Left lobe of liver (tissue), 2 donors: ENCODE measurements around the gene EHD4. TPM values are rescaled to one million over a fixed set of nuclear protein-coding genes. Genes with fewer than 3 reads are reported as not detected.

Experiments used
- ATAC-seq: fragments of 200-7000 bp; cut with Tn5 transposase; one replicate; pipeline ENCODE4 v1.9.1; 2020; ENCODE audit warnings: mild to moderate bottlenecking, moderate library complexity
- DNase-seq: peaks from one replicate; pipeline ENCODE4 v3.0.0-alpha.2; 2020; ENCODE audit warnings: low spot score
- total RNA-seq: library from RNA; stranded (reverse); gene quantifications from one replicate; pipeline ENCODE4 v1.2.1, GENCODE V29; 2021
- donor health status: DM: no; HTN: no; CAD: no; lungs with moderate emphysema.
- donor health status: DM: no; HTN: yes; CAD: no.

The EHD4 gene
- total RNA-seq, 1 donor from 2014 or later, result 5.3 TPM

GRCh38 chr15:41961001-41961518 is 11.3 kb downstream of the EHD4 start:
- peak; percentile 88 for ATAC-seq
- DNase-seq, result no peak

GRCh38 chr15:41958002-41958420 is 14.3 kb downstream of the EHD4 start:
- ATAC-seq, result peak; percentile 20
- DNase-seq, result peak; percentile 42

GRCh38 chr15:41957021-41957897 is 15.1 kb downstream of the EHD4 start:
- ATAC-seq (no peak), DNase-seq (peak; percentile 24)

GRCh38 chr15:41955807-41956525 is 16.4 kb downstream of the EHD4 start:
- ATAC-seq, result peak; percentile 32
- DNase-seq, result peak; percentile 38

- ATAC-seq, result no peak
- peak; percentile 11 for DNase-seq
Observed at GRCh38 chr15:41955100-41955499, 17.3 kb downstream of the EHD4 start.

- no peak for ATAC-seq
- no peak for DNase-seq
Observed at GRCh38 chr15:41954036-41954435, 18.3 kb downstream of the EHD4 start.

- peak; percentile 33 for DNase-seq
- ATAC-seq, result peak; percentile 15
Observed at GRCh38 chr15:41952013-41952563, 20.3 kb downstream of the EHD4 start.

GRCh38 chr15:41951571-41951970 is 20.8 kb downstream of the EHD4 start:
- ATAC-seq (peak; percentile 18), DNase-seq (no peak)

- DNase-seq, result peak; percentile 18
- ATAC-seq, result peak; percentile 23
Observed at GRCh38 chr15:41950489-41950888, 21.9 kb downstream of the EHD4 start.

- ATAC-seq (no peak), DNase-seq (peak; percentile 27)
Observed at GRCh38 chr15:41950127-41950483, 22.3 kb downstream of the EHD4 start.

- DNase-seq, result peak; percentile 24
- ATAC-seq, result no peak
Observed at GRCh38 chr15:41949401-41950126, 22.8 kb downstream of the EHD4 start.

GRCh38 chr15:41948490-41948889 is 23.9 kb downstream of the EHD4 start:
- ATAC-seq (no peak), DNase-seq (peak; percentile 28)

GRCh38 chr15:41946970-41947369 is 25.4 kb downstream of the EHD4 start:
- no peak for ATAC-seq
- DNase-seq, result peak; percentile 35

- DNase-seq (no peak), ATAC-seq (no peak)
Observed at GRCh38 chr15:41945731-41946130, 26.6 kb downstream of the EHD4 start.

- DNase-seq (no peak), ATAC-seq (no peak)
Observed at GRCh38 chr15:41945221-41945620, 27.1 kb downstream of the EHD4 start.

- peak; percentile 37 for ATAC-seq
- DNase-seq, result no peak
Observed at GRCh38 chr15:41944313-41944940, 27.9 kb downstream of the EHD4 start.

- ATAC-seq, result no peak
- no peak for DNase-seq
Observed at GRCh38 chr15:41943543-41944312, 28.6 kb downstream of the EHD4 start.

GRCh38 chr15:41942886-41943285 is 29.5 kb downstream of the EHD4 start:
- no peak for DNase-seq
- no peak for ATAC-seq

- DNase-seq (no peak), ATAC-seq (no peak)
Observed at GRCh38 chr15:41941644-41942415, 30.5 kb downstream of the EHD4 start.
